ENCODE measurements around the gene PCDHGB7. TPM values are rescaled to one million over a fixed set of nuclear protein-coding genes. Genes with fewer than 3 reads are reported as not detected.

PCDHGB7 gene
- total RNA-seq, 1 experiment from 2014 or later, result 0.54 TPM

GRCh38 chr5:141434006-141434405 is 16.5 kb downstream of the PCDHGB7 start:
- no TSS peak for BruUV-seq (replicated peaks)
- peaks cover 0 to 8% of the 10 kb centered on the region in 2 experiments; a peak in 2 of 4 replicates for H3K9me3 ChIP-seq (ENCODE audit: control insufficient read depth in 1 of 2, insufficient read depth in 1 of 2, low read depth in 1 of 2, low read length in 2 of 2)
- H3K27me3 ChIP-seq (ENCODE audit: insufficient read depth, low read length), result no peaks in the 10 kb centered on the region
- no peak overlapping the region for H3K27ac ChIP-seq (ENCODE audit: low read depth, low read length)
- no peak overlapping the region for H2AFZ ChIP-seq (ENCODE audit: low read depth, low read length, poor library complexity, severe bottlenecking)
- ChIA-PET POLR2A (no interaction called here), RAD21 (ENCODE audit: low non-redundant PET in 1 of 2, low total read pairs in 2 of 2, uncharacterized antibody in 2 of 2, unreplicated experiment in 2 of 2) (no interaction called here), CTCF (no interaction called here)
- no peaks in the 10 kb centered on the region for H3K36me3 ChIP-seq (ENCODE audit: control insufficient read depth in 1 of 2, insufficient read depth in 2 of 2, low read length in 2 of 2)
- H3K4me1 ChIP-seq (ENCODE audit: control insufficient read depth in 1 of 2, insufficient read depth in 2 of 2, low read length in 2 of 2), result no peaks in the 10 kb centered on the region
- H3K4me3 ChIP-seq (replicated peaks in 1 of 2; ENCODE audit: low read depth in 1 of 2, low read length in 2 of 2), result no peak overlapping the region
- TF ChIP-seq ELF1 (IDR thresholded peaks at IDR 0.05; ENCODE audit: borderline replicate concordance, low read depth) (no peak), SIN3A (IDR thresholded peaks at IDR 0.05; ENCODE audit: low read depth) (no peak), CBX3 (IDR thresholded peaks at IDR 0.05; ENCODE audit: low read depth) (no peak), CTCF (IDR thresholded peaks at IDR 0.05 in 2 of 3, conservative IDR thresholded peaks at IDR 0.05 in 1 of 3; ENCODE audit: borderline replicate concordance in 1 of 3, insufficient read depth in 1 of 3, low read depth in 2 of 3, low read length in 2 of 3) (no peak), MAX (IDR thresholded peaks at IDR 0.05) (no peak), CEBPB (IDR thresholded peaks at IDR 0.05; ENCODE audit: low read depth) (no peak), POLR2A (IDR thresholded peaks at IDR 0.05; ENCODE audit: borderline replicate concordance, extremely low read depth, insufficient read depth, insufficient read length) (no peak), POLR2AphosphoS5 (IDR thresholded peaks at IDR 0.05; ENCODE audit: low read depth, low read length) (no peak), ZNF274 (IDR thresholded peaks at IDR 0.05; ENCODE audit: low read depth, low read length) (no peak), ZFX (IDR thresholded peaks at IDR 0.05) (no peak), SRF (IDR thresholded peaks at IDR 0.05; ENCODE audit: low read depth) (no peak), FOSL1 (IDR thresholded peaks at IDR 0.05; ENCODE audit: low read depth) (no peak), EZH2 (IDR thresholded peaks at IDR 0.05) (no peak), EGR1 (IDR thresholded peaks at IDR 0.05; ENCODE audit: low read depth) (no peak), YY1 (IDR thresholded peaks at IDR 0.05; ENCODE audit: extremely low read depth, insufficient replicate concordance, low read depth, low read length) (no peak), JUND (IDR thresholded peaks at IDR 0.05) (no peak)
- TF ChIP-seq, protein P1, sequence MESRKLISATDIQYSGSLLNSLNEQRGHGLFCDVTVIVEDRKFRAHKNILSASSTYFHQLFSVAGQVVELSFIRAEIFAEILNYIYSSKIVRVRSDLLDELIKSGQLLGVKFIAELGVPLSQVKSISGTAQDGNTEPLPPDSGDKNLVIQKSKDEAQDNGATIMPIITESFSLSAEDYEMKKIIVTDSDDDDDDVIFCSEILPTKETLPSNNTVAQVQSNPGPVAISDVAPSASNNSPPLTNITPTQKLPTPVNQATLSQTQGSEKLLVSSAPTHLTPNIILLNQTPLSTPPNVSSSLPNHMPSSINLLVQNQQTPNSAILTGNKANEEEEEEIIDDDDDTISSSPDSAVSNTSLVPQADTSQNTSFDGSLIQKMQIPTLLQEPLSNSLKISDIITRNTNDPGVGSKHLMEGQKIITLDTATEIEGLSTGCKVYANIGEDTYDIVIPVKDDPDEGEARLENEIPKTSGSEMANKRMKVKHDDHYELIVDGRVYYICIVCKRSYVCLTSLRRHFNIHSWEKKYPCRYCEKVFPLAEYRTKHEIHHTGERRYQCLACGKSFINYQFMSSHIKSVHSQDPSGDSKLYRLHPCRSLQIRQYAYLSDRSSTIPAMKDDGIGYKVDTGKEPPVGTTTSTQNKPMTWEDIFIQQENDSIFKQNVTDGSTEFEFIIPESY (IDR thresholded peaks at IDR 0.05; ENCODE audit: extremely low read depth, insufficient replicate concordance, low read length), result no peak
- TF ChIP-seq, protein P2, sequence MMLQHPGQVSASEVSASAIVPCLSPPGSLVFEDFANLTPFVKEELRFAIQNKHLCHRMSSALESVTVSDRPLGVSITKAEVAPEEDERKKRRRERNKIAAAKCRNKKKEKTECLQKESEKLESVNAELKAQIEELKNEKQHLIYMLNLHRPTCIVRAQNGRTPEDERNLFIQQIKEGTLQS (IDR thresholded peaks at IDR 0.05), result no peak
- TF ChIP-seq, protein P3, sequence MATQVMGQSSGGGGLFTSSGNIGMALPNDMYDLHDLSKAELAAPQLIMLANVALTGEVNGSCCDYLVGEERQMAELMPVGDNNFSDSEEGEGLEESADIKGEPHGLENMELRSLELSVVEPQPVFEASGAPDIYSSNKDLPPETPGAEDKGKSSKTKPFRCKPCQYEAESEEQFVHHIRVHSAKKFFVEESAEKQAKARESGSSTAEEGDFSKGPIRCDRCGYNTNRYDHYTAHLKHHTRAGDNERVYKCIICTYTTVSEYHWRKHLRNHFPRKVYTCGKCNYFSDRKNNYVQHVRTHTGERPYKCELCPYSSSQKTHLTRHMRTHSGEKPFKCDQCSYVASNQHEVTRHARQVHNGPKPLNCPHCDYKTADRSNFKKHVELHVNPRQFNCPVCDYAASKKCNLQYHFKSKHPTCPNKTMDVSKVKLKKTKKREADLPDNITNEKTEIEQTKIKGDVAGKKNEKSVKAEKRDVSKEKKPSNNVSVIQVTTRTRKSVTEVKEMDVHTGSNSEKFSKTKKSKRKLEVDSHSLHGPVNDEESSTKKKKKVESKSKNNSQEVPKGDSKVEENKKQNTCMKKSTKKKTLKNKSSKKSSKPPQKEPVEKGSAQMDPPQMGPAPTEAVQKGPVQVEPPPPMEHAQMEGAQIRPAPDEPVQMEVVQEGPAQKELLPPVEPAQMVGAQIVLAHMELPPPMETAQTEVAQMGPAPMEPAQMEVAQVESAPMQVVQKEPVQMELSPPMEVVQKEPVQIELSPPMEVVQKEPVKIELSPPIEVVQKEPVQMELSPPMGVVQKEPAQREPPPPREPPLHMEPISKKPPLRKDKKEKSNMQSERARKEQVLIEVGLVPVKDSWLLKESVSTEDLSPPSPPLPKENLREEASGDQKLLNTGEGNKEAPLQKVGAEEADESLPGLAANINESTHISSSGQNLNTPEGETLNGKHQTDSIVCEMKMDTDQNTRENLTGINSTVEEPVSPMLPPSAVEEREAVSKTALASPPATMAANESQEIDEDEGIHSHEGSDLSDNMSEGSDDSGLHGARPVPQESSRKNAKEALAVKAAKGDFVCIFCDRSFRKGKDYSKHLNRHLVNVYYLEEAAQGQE (IDR thresholded peaks at IDR 0.05; ENCODE audit: low read depth), result no peak
- H3K4me2 ChIP-seq (ENCODE audit: low read length), result no peak overlapping the region
- no peaks in the 10 kb centered on the region for H4K20me1 ChIP-seq (ENCODE audit: insufficient read depth)
- no peak for DNase-seq (ENCODE audit: low read depth, low spot score)
- ATAC-seq, result no peak
- no peak overlapping the region for H3K9ac ChIP-seq (ENCODE audit: low read length)
- no peaks in the 10 kb centered on the region for H3K9me2 ChIP-seq (ENCODE audit: insufficient read depth)
- intact Hi-C loops (cut with micrococcal nuclease), result no loop called here
- H3K79me2 ChIP-seq (ENCODE audit: insufficient read depth, low read length), result no peaks in the 10 kb centered on the region
